Duodenal mucosa (tissue), 2 donors: ENCODE results near the gene SLC39A11.
"Not testable (repeated sequence)": the region's sequence is repeated elsewhere in the genome, so short reads cannot be mapped to it uniquely, and the experiment has no call there.

Experiments used
- H3K27ac ChIP-seq: one replicate; pipeline ENCODE4 v1.7.0; 2013; ENCODE audit warnings: low read depth, low read length
- H3K27me3 ChIP-seq, 2 donors: one replicate each; pipeline ENCODE4 v1.7.0; 2013; ENCODE audit warnings: low read length in 2 of 2, control low read depth in 1 of 2; ENCODE audit not compliant: insufficient read depth in 2 of 2, control insufficient read depth in 1 of 2
- H3K36me3 ChIP-seq, 2 donors: one replicate each; pipeline ENCODE4 v1.7.0; 2013; ENCODE audit warnings: low read length in 2 of 2, control low read depth in 1 of 2; ENCODE audit not compliant: insufficient read depth in 2 of 2, control insufficient read depth in 1 of 2
- H3K4me1 ChIP-seq, 2 donors: one replicate each; pipeline ENCODE4 v1.7.0; 2013; ENCODE audit warnings: low read length in 2 of 2, control low read depth in 1 of 2; ENCODE audit not compliant: insufficient read depth in 2 of 2, control insufficient read depth in 1 of 2
- H3K4me3 ChIP-seq, 2 donors: one replicate each; pipeline ENCODE4 v1.7.0; 2013; ENCODE audit warnings: low read length in 2 of 2, low read depth in 1 of 2
- H3K9ac ChIP-seq, 2 donors: one replicate each; pipeline ENCODE4 v1.7.0; 2013; ENCODE audit warnings: low read length in 2 of 2, low read depth in 1 of 2
- H3K9me3 ChIP-seq, 2 donors: one replicate each; pipeline ENCODE4 v1.7.0; 2013; ENCODE audit warnings: low read length in 2 of 2, control low read depth in 1 of 2; ENCODE audit not compliant: control insufficient read depth in 1 of 2

SLC39A11 gene

DNA sequence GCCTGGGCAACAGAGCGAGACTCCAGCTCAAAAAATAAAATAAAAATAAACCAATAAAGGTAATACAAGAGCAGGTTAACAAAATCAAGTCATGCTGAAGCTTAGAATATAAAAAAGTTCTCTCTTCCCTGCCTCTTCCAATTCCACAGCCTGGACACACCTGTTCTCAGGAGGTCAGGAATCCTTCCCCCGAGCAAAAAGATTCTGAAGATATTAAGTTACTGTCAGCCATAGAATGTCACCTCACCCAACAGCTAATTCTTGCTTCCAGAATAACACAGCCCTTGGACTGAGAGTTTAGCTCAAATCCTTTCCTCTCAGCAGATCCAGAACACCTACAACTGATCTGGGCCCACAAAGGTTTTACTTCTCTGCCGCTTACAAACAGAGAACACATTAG is 27.1 kb downstream of the SLC39A11 start:
- no peak overlapping the region for H3K9ac ChIP-seq

DNA sequence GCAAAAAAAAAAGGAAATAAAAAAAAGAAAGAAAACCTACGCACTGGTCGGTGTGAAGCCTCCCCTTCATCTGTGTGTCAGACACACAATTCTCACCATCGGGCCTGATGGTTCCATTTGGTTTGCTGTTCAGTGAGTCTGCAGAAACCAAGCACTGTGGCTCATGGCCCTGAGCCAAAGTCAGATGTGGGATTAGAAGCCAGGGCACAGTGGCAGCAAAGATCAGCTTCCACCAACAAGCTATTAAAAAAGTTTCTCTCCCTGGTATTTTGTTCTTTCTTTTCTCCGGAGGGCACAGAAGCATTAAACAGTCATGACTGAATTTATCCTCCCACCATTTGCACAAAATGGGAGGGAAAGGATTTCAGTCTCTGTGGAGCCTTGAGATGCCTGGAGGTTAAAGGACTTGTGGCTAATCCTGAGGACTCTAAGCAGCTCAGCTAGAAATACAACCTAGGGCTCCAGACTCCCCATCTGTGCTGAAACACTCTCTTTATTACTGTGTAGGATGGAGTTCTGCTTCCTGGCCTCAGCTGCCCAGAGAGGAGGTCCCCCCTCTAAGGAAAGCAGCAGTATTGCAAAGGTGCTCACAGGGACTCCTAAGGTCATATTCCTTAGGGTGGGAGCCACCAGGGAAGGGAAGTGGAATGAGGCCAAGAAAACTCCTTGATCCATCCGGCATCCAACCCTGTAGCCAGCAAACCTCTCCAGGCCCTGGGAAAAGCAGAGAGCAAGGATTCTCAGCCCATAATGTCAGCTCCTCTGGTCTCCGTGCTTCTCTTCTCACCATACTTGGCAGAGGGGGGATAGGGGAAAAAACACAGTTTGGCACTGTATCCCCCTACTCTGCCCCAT is 28.2 kb downstream of the SLC39A11 start:
- peaks cover 9 to 13% of the 10 kb centered on the region in 2 donors for H3K4me1 ChIP-seq
- no peak overlapping the region for H3K9ac ChIP-seq
- no peak overlapping the region for H3K27ac ChIP-seq
- no peaks in the 10 kb centered on the region for H3K27me3 ChIP-seq
- no peak overlapping the region for H3K4me3 ChIP-seq
- H3K36me3 ChIP-seq: no peaks in the 10 kb centered on the region
- no peaks in the 10 kb centered on the region for H3K9me3 ChIP-seq

More for the DNA sequence above, 27.1 kb downstream of the SLC39A11 start:
- Histone ChIP-seq H3K27ac (no peak overlapping the region), H3K27me3 (no peaks in the 10 kb centered on the region), H3K4me3 (no peak overlapping the region), H3K4me1 (peaks cover 9 to 18% of the 10 kb centered on the region in 2 donors), H3K36me3 (no peaks in the 10 kb centered on the region), H3K9me3 (no peaks in the 10 kb centered on the region)

DNA sequence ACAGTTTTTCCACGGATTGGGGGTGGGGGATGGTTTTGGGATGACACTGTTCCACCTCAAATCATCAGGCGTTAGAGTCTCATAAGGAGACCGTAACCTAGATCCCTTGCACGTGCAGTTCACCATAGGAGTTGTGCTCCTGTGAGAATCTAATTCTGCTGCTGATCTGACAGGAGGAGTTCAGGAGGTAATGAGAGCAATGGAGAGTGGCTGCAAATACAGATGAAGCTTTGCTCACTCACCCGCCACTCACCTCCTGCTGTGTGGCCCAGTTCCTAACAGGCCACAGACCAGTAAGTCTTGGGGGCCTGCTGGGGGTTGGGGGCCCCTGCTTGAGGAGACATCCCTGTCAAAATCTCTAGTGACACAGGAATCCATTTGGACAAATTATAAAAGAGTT is 29.8 kb downstream of the SLC39A11 start:
- H3K27me3 ChIP-seq: no peaks in the 10 kb centered on the region
- H3K9ac ChIP-seq: no peak overlapping the region
- H3K27ac ChIP-seq: no peak overlapping the region
- H3K4me1 ChIP-seq: no peaks in the 10 kb centered on the region
- H3K36me3 ChIP-seq: no peaks in the 10 kb centered on the region
- no peaks in the 10 kb centered on the region for H3K9me3 ChIP-seq
- H3K4me3 ChIP-seq: no peak overlapping the region

DNA sequence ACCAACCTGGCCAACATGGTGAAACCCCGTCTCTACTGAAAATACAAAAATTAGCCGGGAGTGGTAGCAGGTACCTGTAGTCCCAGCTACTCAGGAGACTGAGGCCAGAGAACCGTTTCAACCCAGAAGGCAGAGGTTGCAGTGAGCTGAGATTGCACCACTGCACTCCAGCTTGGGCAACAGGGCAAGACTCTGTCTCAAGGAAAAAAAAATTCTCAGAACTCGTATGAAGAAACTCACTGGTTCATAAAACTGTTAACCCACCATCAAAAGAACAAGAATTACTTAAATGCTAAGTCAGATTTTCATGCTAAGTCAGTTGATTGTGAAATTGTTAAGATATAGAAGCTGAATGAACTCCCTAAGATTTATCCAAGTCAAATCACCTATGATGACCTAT is 31.3 kb downstream of the SLC39A11 start:
- Histone ChIP-seq H3K27me3 (no peaks in the 10 kb centered on the region), H3K9me3 (no peaks in the 10 kb centered on the region), H3K4me3 (no peak overlapping the region), H3K27ac (no peak overlapping the region), H3K9ac (no peak overlapping the region), H3K4me1 (no peaks in the 10 kb centered on the region), H3K36me3 (no peaks in the 10 kb centered on the region)

DNA sequence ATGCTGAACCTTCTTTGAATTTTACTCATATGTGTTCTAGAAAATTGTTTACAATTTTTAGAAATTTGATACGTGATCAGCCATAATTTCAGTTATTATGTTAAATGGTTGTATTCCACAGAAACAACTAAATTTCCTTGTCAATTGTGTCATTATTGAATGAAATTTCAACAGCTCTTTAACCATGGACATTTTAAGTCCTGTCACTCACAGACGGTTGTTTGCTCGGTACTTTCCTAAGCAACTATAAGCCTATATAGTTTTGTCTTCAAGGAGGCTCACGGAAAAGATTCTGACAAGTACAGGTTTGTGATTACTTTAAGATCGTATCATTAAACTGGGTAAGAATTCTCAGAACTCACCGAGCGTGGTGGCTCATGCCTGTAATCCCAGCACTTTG is 31.8 kb downstream of the SLC39A11 start:
- no peak overlapping the region for H3K27ac ChIP-seq
- H3K36me3 ChIP-seq: no peaks in the 10 kb centered on the region
- H3K4me1 ChIP-seq: no peaks in the 10 kb centered on the region
- no peak overlapping the region for H3K4me3 ChIP-seq
- no peak overlapping the region for H3K9ac ChIP-seq
- H3K27me3 ChIP-seq: no peaks in the 10 kb centered on the region
- H3K9me3 ChIP-seq: no peaks in the 10 kb centered on the region

DNA sequence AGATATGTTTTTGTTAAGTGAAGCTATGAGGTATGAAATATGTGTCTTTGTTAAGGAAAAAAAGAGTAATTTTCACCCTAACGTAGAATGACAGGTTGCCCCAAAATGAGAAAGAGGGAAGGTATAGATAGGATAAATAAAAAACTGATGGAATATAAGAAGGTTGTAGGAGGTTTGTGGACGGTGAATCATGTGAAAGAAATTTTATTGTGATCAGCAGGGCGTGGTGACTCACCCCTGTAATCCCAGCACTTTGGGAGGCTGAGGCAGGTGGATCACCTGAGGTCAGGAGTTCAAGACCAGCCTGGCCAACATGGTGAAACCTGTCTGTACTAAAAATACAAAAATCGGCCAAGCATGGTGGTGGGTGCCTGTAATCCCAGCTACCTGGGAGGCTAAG is 32.8 kb downstream of the SLC39A11 start:
- not testable (repeated sequence) for H3K4me1 ChIP-seq, H3K9ac ChIP-seq, H3K27ac ChIP-seq, H3K4me3 ChIP-seq, H3K36me3 ChIP-seq, H3K27me3 ChIP-seq, H3K9me3 ChIP-seq

DNA sequence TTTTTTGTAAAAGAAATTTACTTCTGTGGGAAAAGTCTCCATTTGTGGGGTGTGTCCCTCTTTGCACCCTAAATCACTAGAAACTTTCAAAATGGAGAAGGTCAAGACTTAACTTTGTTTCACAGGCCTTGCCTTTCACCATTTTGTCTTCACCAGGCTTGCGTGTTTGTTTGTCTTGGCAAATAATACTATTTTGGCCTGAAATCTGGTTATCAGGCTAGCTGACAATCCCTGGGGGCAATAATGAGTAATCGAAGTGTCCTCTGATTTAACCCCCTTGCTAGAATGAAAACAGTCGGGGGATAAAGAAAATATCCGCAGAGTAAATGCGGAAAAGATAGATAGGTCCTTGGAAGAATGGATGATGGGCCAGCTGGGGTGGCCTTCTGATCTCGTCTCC is 34.5 kb downstream of the SLC39A11 start:
- H3K4me3 ChIP-seq: no peak overlapping the region
- no peaks in the 10 kb centered on the region for H3K36me3 ChIP-seq
- no peaks in the 10 kb centered on the region for H3K9me3 ChIP-seq
- no peaks in the 10 kb centered on the region for H3K27me3 ChIP-seq
- no peak overlapping the region for H3K27ac ChIP-seq
- H3K4me1 ChIP-seq: no peaks in the 10 kb centered on the region
- H3K9ac ChIP-seq: no peak overlapping the region

DNA sequence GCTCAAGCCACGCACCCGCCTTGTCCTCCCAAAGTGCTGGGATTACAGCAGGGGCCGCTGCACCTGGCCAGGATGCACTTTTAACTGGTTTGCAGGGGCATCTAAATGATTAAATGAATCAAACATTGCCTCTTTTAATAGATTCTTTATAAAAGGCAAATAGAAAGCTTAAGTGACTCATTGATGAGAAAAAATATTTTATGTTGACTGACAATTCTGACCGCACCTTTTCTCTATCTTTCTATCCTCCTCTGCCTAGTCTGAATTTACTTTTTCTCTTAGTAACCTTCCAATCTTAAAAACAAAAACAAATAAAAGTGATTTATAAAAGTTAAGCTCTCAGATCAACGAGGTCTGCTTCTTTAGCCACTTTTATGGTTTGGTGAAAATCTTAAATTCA is 35.3 kb downstream of the SLC39A11 start:
- Histone ChIP-seq H3K36me3 (no peaks in the 10 kb centered on the region), H3K9ac (no peak overlapping the region), H3K27ac (no peak overlapping the region), H3K9me3 (no peaks in the 10 kb centered on the region), H3K27me3 (no peaks in the 10 kb centered on the region), H3K4me3 (no peak overlapping the region), H3K4me1 (no peaks in the 10 kb centered on the region)

DNA sequence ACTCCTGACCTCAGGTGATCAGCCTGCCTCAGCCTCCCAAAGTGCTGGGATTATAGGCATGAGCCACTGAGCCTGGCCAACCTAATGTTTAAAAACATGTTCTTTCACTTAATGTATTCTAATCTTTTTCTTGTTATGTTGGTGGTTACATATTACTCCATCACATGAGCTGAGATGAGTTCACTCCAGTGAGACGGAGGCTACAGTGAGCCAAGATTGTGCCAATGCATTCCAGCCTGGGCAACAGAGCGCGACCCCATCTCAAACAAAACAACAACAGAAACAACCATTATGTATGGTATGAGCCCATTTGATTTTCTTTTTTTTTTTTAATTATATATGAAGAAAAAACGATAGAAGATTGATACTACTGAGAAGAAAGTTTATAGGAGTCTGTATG is 39.6 kb downstream of the SLC39A11 start:
- Histone ChIP-seq H3K27me3 (no peaks in the 10 kb centered on the region), H3K36me3 (no peaks in the 10 kb centered on the region), H3K27ac (no peak overlapping the region), H3K9ac (no peak overlapping the region), H3K4me1 (no peaks in the 10 kb centered on the region), H3K9me3 (no peaks in the 10 kb centered on the region), H3K4me3 (no peak overlapping the region)

DNA sequence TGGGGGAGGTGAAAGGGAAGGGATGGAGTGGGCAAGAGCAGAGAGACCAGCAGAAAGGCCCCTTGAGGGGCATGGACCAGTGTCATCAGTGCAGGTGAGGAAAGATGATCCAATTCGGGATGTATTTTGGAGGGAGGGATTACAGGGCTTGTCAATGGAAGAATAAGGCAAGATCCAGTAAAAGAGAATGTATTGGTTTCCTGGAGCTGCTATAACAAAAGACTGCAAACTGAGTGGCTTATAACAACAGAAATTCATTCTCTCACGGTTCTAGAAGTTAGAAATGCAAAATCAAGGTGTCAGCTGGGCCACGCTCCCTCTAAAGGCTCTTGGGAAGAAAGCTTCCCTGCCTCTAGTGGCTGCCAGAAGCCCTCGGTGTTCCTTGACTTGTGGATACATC is 41.7 kb downstream of the SLC39A11 start:
- no peaks in the 10 kb centered on the region for H3K4me1 ChIP-seq

More for the DNA sequence above, 41.7 kb downstream of the SLC39A11 start:
- H3K27ac ChIP-seq: no peak overlapping the region
- H3K4me3 ChIP-seq: no peak overlapping the region
- no peaks in the 10 kb centered on the region for H3K9me3 ChIP-seq
- no peaks in the 10 kb centered on the region for H3K36me3 ChIP-seq
- H3K9ac ChIP-seq: no peak overlapping the region
- no peaks in the 10 kb centered on the region for H3K27me3 ChIP-seq
